ENCODE data around the gene TTLL7. TPM values are rescaled to one million over a fixed set of nuclear protein-coding genes. Genes with fewer than 3 reads are reported as not detected.

The TTLL7 gene
- total and polyA plus RNA-seq, 9 donors, result 14.0 to 35.0 (median 22.1) TPM

- Histone ChIP-seq H3K27ac (ENCODE audit: low read length) (no peak overlapping the region), H3K27me3 (ENCODE audit: control insufficient read depth, insufficient read depth, low read length) (peaks cover 6% of the 10 kb centered on the region), H3K4me1 (ENCODE audit: control insufficient read depth, insufficient read depth, low read length) (no peaks in the 10 kb centered on the region), H3K4me3 (ENCODE audit: low read length) (no peak overlapping the region), H3K9me3 (replicated peaks; ENCODE audit: control insufficient read depth, low read depth, low read length) (no peaks in the 10 kb centered on the region), H3K36me3 (ENCODE audit: control insufficient read depth, insufficient read depth, low read length) (no peaks in the 10 kb centered on the region)
- no CpG with 5 or more reads among the region's 2 CpGs for WGBS (ENCODE audit: insufficient coverage)
- DNase-seq, result no peak
These were observed 142.6 kb downstream of the TTLL7 start for GRCh38 chr1:83856381-83856780.

DNA sequence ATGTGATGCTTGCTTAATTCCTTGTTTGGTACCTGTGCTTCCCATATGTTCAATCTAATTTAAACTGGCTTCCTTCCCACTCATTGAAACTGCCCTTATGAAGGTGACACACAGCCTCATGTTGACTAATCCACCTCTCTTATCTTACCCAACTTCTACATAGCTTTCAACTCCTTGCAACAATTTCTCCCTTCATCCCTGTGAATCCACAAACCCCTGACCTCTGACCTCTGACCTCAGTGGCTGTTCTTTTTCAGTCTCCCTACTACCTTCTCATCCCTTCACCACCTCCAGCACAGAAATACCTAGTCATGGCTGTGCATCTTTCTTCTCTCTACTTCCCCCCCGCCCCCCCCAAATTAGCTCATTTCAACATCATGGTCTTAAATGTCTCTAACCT lies 144.5 kb downstream of the TTLL7 start:
- no peaks in the 10 kb centered on the region for H3K27me3 ChIP-seq (ENCODE audit: control insufficient read depth, insufficient read depth, low read length)
- no peak overlapping the region for H3K27ac ChIP-seq (ENCODE audit: low read length)
- no peak overlapping the region for H3K4me3 ChIP-seq (ENCODE audit: low read length)
- WGBS (ENCODE audit: insufficient coverage), result no CpG with 5 or more reads among the region's 1 CpG
- no peaks in the 10 kb centered on the region for H3K4me1 ChIP-seq (ENCODE audit: control insufficient read depth, insufficient read depth, low read length)
- DNase-seq, result no peak
- no peaks in the 10 kb centered on the region for H3K9me3 ChIP-seq (replicated peaks; ENCODE audit: control insufficient read depth, low read depth, low read length)
- H3K36me3 ChIP-seq (ENCODE audit: control insufficient read depth, insufficient read depth, low read length), result no peaks in the 10 kb centered on the region

DNA sequence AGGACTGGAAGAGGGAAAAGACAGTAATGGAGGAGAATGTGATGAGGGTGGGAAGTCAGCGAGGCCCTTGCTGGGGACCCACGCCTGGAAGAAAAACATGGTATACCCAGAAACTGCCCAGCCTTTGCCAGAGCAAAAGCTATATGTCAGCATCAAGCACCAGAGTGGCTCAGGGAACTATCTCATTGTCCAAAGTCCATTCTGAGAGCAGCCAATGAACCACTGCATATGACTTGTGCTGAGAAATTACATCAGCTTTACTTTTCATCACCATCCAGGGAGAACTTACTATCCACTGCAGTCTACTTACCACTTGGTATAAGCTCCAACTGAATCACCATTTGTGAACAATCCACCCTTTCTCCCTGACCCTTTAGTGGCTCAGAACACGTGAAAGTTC lies 148.1 kb downstream of the TTLL7 start:
- Histone ChIP-seq H3K4me3 (ENCODE audit: low read length) (no peak overlapping the region), H3K27me3 (ENCODE audit: control insufficient read depth, insufficient read depth, low read length) (no peaks in the 10 kb centered on the region), H3K27ac (ENCODE audit: low read length) (no peak overlapping the region), H3K36me3 (ENCODE audit: control insufficient read depth, insufficient read depth, low read length) (no peaks in the 10 kb centered on the region), H3K9me3 (replicated peaks; ENCODE audit: control insufficient read depth, low read depth, low read length) (no peaks in the 10 kb centered on the region), H3K4me1 (ENCODE audit: control insufficient read depth, insufficient read depth, low read length) (no peaks in the 10 kb centered on the region)
- no CpG with 5 or more reads among the region's 3 CpGs for WGBS (ENCODE audit: insufficient coverage)
- no peak for DNase-seq

DNA sequence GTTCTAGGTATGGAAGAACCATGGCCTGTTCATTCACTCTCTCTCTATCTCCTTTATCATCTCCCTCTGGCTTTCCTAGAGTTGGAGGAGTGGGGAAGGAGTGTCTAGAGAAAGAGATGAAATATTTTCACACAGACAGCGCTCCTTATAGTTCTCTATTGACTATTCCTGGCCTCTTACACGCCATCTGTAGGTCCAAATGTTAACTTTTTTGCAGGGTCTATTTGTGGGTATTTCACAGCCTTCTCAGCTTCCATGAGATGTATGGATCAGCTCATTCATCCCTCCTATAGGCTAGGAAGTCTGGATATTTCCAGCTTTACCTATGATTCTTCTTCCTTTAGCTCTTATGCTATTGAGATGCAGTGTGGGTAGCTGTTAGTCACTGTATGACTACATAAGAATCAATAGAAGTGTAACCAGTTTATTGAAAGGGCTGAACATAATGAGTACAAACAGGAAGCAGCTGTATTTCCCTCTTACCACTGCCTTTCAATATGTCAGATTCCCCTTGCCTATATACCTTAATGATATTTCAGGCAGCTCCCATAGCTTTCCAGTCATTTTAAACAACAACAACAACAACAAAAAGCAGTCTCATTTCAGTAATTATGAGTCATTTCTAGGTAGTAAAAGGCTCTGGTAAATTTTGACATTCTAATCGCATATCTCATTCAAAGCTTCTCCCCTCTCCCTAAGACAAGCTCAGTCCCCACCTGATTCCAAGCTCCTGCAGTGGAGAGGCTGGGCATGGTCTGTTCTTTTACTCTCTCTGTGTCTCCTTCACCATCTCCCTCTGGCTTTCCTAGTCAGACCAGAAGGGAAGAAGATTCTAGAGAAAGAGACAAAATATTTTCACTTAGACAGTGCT lies 149.5 kb downstream of the TTLL7 start:
- no CpG with 5 or more reads among the region's 3 CpGs for WGBS (ENCODE audit: insufficient coverage)
- no peaks in the 10 kb centered on the region for H3K36me3 ChIP-seq (ENCODE audit: control insufficient read depth, insufficient read depth, low read length)
- H3K4me1 ChIP-seq (ENCODE audit: control insufficient read depth, insufficient read depth, low read length), result no peaks in the 10 kb centered on the region
- H3K9me3 ChIP-seq (replicated peaks; ENCODE audit: control insufficient read depth, low read depth, low read length), result no peaks in the 10 kb centered on the region
- no peaks in the 10 kb centered on the region for H3K27me3 ChIP-seq (ENCODE audit: control insufficient read depth, insufficient read depth, low read length)
- no peak overlapping the region for H3K27ac ChIP-seq (ENCODE audit: low read length)
- no peak for DNase-seq
- H3K4me3 ChIP-seq (ENCODE audit: low read length), result no peak overlapping the region

GRCh38 chr1:83846138-83846537 lies 152.8 kb downstream of the TTLL7 start:
- Histone ChIP-seq H3K4me1 (ENCODE audit: control insufficient read depth, insufficient read depth, low read length) (no peaks in the 10 kb centered on the region), H3K4me3 (ENCODE audit: low read length) (no peak overlapping the region), H3K9me3 (replicated peaks; ENCODE audit: control insufficient read depth, low read depth, low read length) (no peaks in the 10 kb centered on the region), H3K27me3 (ENCODE audit: control insufficient read depth, insufficient read depth, low read length) (no peaks in the 10 kb centered on the region), H3K27ac (ENCODE audit: low read length) (no peak overlapping the region), H3K36me3 (ENCODE audit: control insufficient read depth, insufficient read depth, low read length) (no peaks in the 10 kb centered on the region)
- WGBS (ENCODE audit: insufficient coverage), result no CpG with 5 or more reads among the region's 1 CpG
- no peak for DNase-seq

GRCh38 chr1:83845437-83846071 lies 153.4 kb downstream of the TTLL7 start:
- H3K27me3 ChIP-seq (ENCODE audit: control insufficient read depth, insufficient read depth, low read length), result no peaks in the 10 kb centered on the region
- H3K4me3 ChIP-seq (ENCODE audit: low read length), result no peak overlapping the region
- DNase-seq, result peak; percentile 22
- H3K4me1 ChIP-seq (ENCODE audit: control insufficient read depth, insufficient read depth, low read length), result no peaks in the 10 kb centered on the region
- H3K36me3 ChIP-seq (ENCODE audit: control insufficient read depth, insufficient read depth, low read length), result no peaks in the 10 kb centered on the region
- no peak overlapping the region for H3K27ac ChIP-seq (ENCODE audit: low read length)
- no peaks in the 10 kb centered on the region for H3K9me3 ChIP-seq (replicated peaks; ENCODE audit: control insufficient read depth, low read depth, low read length)
- WGBS (ENCODE audit: insufficient coverage), result no CpG with 5 or more reads among the region's 4 CpGs

DNA sequence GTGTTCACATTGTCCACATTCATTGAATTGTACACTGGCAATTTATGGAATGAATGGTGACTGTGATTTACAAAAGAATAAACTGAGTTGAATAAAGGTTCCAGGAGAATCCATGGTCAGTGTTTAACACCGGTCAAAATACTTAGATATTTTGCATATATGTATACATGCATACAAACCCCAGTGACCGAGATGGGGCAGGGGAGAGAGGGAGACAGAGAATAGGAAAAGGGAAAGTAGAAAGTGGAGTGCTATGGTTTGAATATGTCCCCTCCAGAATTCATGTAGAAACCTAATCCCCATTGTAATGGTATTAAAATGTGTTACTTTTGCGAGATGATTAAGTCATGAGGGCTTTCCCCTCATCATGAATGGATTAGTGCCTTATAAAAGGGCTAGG lies 154.4 kb downstream of the TTLL7 start:
- DNase-seq, result no peak
- H3K4me3 ChIP-seq (ENCODE audit: low read length), result no peak overlapping the region
- no peak overlapping the region for H3K27ac ChIP-seq (ENCODE audit: low read length)
- no CpG with 5 or more reads among the region's 3 CpGs for WGBS (ENCODE audit: insufficient coverage)
- no peaks in the 10 kb centered on the region for H3K27me3 ChIP-seq (ENCODE audit: control insufficient read depth, insufficient read depth, low read length)
- H3K9me3 ChIP-seq (replicated peaks; ENCODE audit: control insufficient read depth, low read depth, low read length), result no peaks in the 10 kb centered on the region
- H3K4me1 ChIP-seq (ENCODE audit: control insufficient read depth, insufficient read depth, low read length), result no peaks in the 10 kb centered on the region
- H3K36me3 ChIP-seq (ENCODE audit: control insufficient read depth, insufficient read depth, low read length), result no peaks in the 10 kb centered on the region

GRCh38 chr1:83839566-83840173 lies 159.3 kb downstream of the TTLL7 start:
- no peaks in the 10 kb centered on the region for H3K4me1 ChIP-seq (ENCODE audit: control insufficient read depth, insufficient read depth, low read length)
- no peak overlapping the region for H3K27ac ChIP-seq (ENCODE audit: low read length)
- H3K36me3 ChIP-seq (ENCODE audit: control insufficient read depth, insufficient read depth, low read length), result no peaks in the 10 kb centered on the region
- H3K27me3 ChIP-seq (ENCODE audit: control insufficient read depth, insufficient read depth, low read length), result no peaks in the 10 kb centered on the region
- WGBS (ENCODE audit: insufficient coverage), result 82% methylated on average over 2 of the region's 3 CpGs
- H3K9me3 ChIP-seq (replicated peaks; ENCODE audit: control insufficient read depth, low read depth, low read length), result no peaks in the 10 kb centered on the region
- DNase-seq, result no peak
- no peak overlapping the region for H3K4me3 ChIP-seq (ENCODE audit: low read length)

DNA sequence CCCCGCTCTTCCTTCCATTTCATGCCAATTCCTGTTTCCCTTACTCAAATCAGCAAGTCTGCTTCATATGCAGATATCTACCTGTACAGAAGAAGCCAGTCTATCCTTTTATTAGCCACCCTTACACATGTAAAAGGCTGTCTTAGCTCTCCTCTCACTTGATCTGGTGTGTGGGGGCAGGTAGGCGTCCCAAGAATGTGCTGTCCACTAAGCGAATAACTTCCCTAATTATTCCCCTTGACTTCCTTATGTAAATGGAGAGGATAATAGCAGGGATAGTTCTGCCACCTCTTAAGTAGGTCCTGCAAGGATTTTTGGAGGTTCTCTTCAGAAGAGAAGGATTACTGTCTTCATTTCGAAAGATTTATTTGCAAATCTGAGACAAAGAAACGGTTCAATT lies 160.4 kb downstream of the TTLL7 start:
- Histone ChIP-seq H3K27me3 (ENCODE audit: control insufficient read depth, insufficient read depth, low read length) (no peaks in the 10 kb centered on the region), H3K4me1 (ENCODE audit: control insufficient read depth, insufficient read depth, low read length) (no peaks in the 10 kb centered on the region), H3K27ac (ENCODE audit: low read length) (no peak overlapping the region), H3K36me3 (ENCODE audit: control insufficient read depth, insufficient read depth, low read length) (no peaks in the 10 kb centered on the region), H3K4me3 (ENCODE audit: low read length) (no peak overlapping the region), H3K9me3 (replicated peaks; ENCODE audit: control insufficient read depth, low read depth, low read length) (no peaks in the 10 kb centered on the region)
- DNase-seq, result no peak
- WGBS (ENCODE audit: insufficient coverage), result 100% methylated on average over 1 of the region's 5 CpGs

DNA sequence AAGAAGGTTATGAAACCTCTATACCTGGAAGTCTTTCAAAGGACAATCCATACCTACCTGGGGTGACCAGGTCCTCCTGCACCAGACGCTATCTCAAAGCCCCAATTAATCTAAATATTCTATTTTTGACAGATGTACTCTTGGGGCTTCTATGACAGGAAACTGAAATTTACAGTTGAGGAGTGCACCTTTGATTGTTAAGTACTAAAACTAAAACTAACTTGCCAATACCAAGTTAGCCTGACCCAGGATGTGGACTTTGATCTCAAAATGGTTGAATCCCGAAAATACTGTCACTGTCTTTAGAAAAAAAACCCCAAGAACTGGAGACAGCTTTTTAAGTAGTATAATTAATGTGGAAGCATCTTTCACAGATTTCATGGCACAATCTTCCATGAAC lies 162.4 kb downstream of the TTLL7 start:
- H3K27ac ChIP-seq (ENCODE audit: low read length), result no peak overlapping the region
- H3K9me3 ChIP-seq (replicated peaks; ENCODE audit: control insufficient read depth, low read depth, low read length), result no peaks in the 10 kb centered on the region
- no peak for DNase-seq
- no peaks in the 10 kb centered on the region for H3K36me3 ChIP-seq (ENCODE audit: control insufficient read depth, insufficient read depth, low read length)
- H3K4me3 ChIP-seq (ENCODE audit: low read length), result no peak overlapping the region
- H3K27me3 ChIP-seq (ENCODE audit: control insufficient read depth, insufficient read depth, low read length), result no peaks in the 10 kb centered on the region
- no CpG with 5 or more reads among the region's 2 CpGs for WGBS (ENCODE audit: insufficient coverage)
- no peaks in the 10 kb centered on the region for H3K4me1 ChIP-seq (ENCODE audit: control insufficient read depth, insufficient read depth, low read length)
